HepG2 (cell line): ENCODE results near the gene TLR9. TPM values are rescaled to one million over a fixed set of nuclear protein-coding genes. Genes with fewer than 3 reads are reported as not detected.
A peak's percentile ranks its signal among the peaks of the same experiment; 100 is the strongest.

Source experiments
- AKNA ChIP-seq: sonication (generic); formaldehyde crosslinking; IDR thresholded peaks from 2 replicates; pipeline ENCODE4 v1.4.0; 2020; ENCODE audit warnings: missing genetic modification reagents, borderline replicate concordance
- CCAR2 ChIP-seq: fragments of 200-400 bp; formaldehyde crosslinking; optimal IDR thresholded peaks from 2 replicates; pipeline ENCODE3; 2018; ENCODE audit warnings: low read depth, mild to moderate bottlenecking, low read length, moderate library complexity
- CEBPB ChIP-seq: IDR thresholded peaks from 2 replicates; pipeline ENCODE4 v1.6.1; 2011; ENCODE audit warnings: low read depth, low read length, improper control_type of control experiment, borderline replicate concordance
- CTCF ChIP-seq: sonication (generic); formaldehyde crosslinking; IDR thresholded peaks from 2 replicates; pipeline ENCODE4 v1.5.0; 2020; ENCODE audit warnings: mild to moderate bottlenecking, missing genetic modification reagents, moderate library complexity
- GABPB1 ChIP-seq: IDR thresholded peaks from 2 replicates; pipeline ENCODE4 v1.6.1; 2016; ENCODE audit warnings: mild to moderate bottlenecking, missing genetic modification reagents, moderate library complexity, missing compliant biosample characterization
- LRRFIP1 ChIP-seq: sonication (generic); formaldehyde crosslinking; conservative IDR thresholded peaks from 2 replicates; pipeline ENCODE4 v1.4.0; 2020; ENCODE audit warnings: missing genetic modification reagents
- NFRKB ChIP-seq: fragments of 450-650 bp; IDR thresholded peaks from 2 replicates; pipeline ENCODE4 v1.6.1; 2017
- SAFB2 ChIP-seq: sonication (generic); formaldehyde crosslinking; IDR thresholded peaks from 2 replicates; pipeline ENCODE4 v1.5.1; 2020; ENCODE audit warnings: missing genetic modification reagents, low read depth, mild to moderate bottlenecking, borderline replicate concordance
- SNAPC4 ChIP-seq: sonication (generic); formaldehyde crosslinking; IDR thresholded peaks from 2 replicates; pipeline ENCODE4 v1.4.0; 2020; ENCODE audit warnings: mild to moderate bottlenecking, missing genetic modification reagents
- U2AF2 ChIP-seq: fragments of 200-400 bp; formaldehyde crosslinking; IDR thresholded peaks from 2 replicates; pipeline ENCODE4 v1.6.1; 2017; ENCODE audit warnings: low read depth, mild to moderate bottlenecking, low read length
- ZMYM4 ChIP-seq: sonication (generic); formaldehyde crosslinking; IDR thresholded peaks from 2 replicates; pipeline ENCODE4 v1.8.1; 2023; ENCODE audit warnings: mild to moderate bottlenecking, missing genetic modification reagents
- ZNF446 ChIP-seq: sonication (generic); formaldehyde crosslinking; IDR thresholded peaks from 2 replicates; pipeline ENCODE4 v1.5.0; 2020; ENCODE audit warnings: mild to moderate bottlenecking, missing genetic modification reagents
- ZNF883 ChIP-seq: sonication (generic); formaldehyde crosslinking; IDR thresholded peaks from 2 replicates; pipeline ENCODE4 v1.5.1; 2020; ENCODE audit warnings: mild to moderate bottlenecking, missing genetic modification reagents; ENCODE audit errors: not compliant biosample characterization
- polyA plus RNA-seq, 8 experiments: library from polyadenylated mRNA; depleted of rRNA in 3 of 8; stranded (reverse) in 7 of 8; unstranded in 1 of 8; fragments of >200 nt; fragmentation: Illumina TruSeq in 4 of 8; extraction: Trizol in 4 of 8; gene quantifications; 2 replicates each; pipeline versions ENCODE4 v1.2.1 to v1.2.3, GENCODE V29; 2011 to 2016; ENCODE audit warnings: low read depth in 4 of 8, missing spikeins in 1 of 8, mixed read lengths in 1 of 8; ENCODE audit not compliant: insufficient read depth in 1 of 8
- total RNA-seq, 5 experiments: library from RNA; depleted of rRNA; stranded (reverse); fragments of >200 nt; fragmentation: Illumina TruSeq; extraction: Trizol; gene quantifications; 2 replicates each; pipeline ENCODE4 v1.2.3, GENCODE V29; 2016; ENCODE audit warnings: low read depth in 1 of 5

Gene TLR9
- total and polyA plus RNA-seq, 2 of the 13 experiments (the other 11 are each of a cell fraction or from before 2014, with no cell fraction given) = not detected

- no peak; the same call in 1 of the 2 replicates for TF ChIP-seq CTCF
- TF ChIP-seq ZMYM4 (CRISPR knock-in tag) = peak; percentile 89
- TF ChIP-seq U2AF2 = no peak
- TF ChIP-seq CCAR2 = no peak
- TF ChIP-seq ZNF446 = no peak
- no peak for TF ChIP-seq NFRKB
- peak; percentile 32; the same call in 1 of the 2 replicates for TF ChIP-seq AKNA (CRISPR knock-in tag)
- no peak for TF ChIP-seq CEBPB
- TF ChIP-seq SAFB2 (CRISPR knock-in tag) = no peak
- no peak for TF ChIP-seq SNAPC4
- no peak for TF ChIP-seq LRRFIP1 (CRISPR knock-in tag)
- peak; percentile 19 for TF ChIP-seq ZNF883 (CRISPR knock-in tag)
- TF ChIP-seq GABPB1 = peak; percentile 75; the same call in 1 of the 2 replicates
These were observed 27.4 kb downstream of the TLR9 start, which contains the start of gene ALAS1 (continued) for GRCh38 chr3:52197842-52198625.
